NOMO-1 (cell line): ENCODE measurements around the gene MRPL51.
A peak's percentile ranks its signal among the peaks of the same experiment; 100 is the strongest.

ENCODE experiments used
- DNase-seq, 2 experiments: peaks; one replicate each; lab custom pipeline; 2025; ENCODE audit not compliant: unreplicated experiment in 2 of 2; lab: John Stamatoyannopoulos, UW

MRPL51 gene

GRCh38 chr12:6462234-6462995 lies 30.6 kb downstream of the MRPL51 start:
- DNase-seq: no peak

- DNase-seq: peak; percentile 80 to 95
Measured at GRCh38 chr12:6461401-6462233, 31.4 kb downstream of the MRPL51 start.

GRCh38 chr12:6460751-6461371 lies 32.2 kb downstream of the MRPL51 start:
- DNase-seq: no peak

- no peak for DNase-seq
Measured at GRCh38 chr12:6459004-6459337, 34.1 kb downstream of the MRPL51 start.

GRCh38 chr12:6458281-6459003 lies 34.6 kb downstream of the MRPL51 start:
- DNase-seq: no peak

GRCh38 chr12:6457220-6457945 lies 35.7 kb downstream of the MRPL51 start:
- DNase-seq: no peak

- DNase-seq: no peak
Measured at GRCh38 chr12:6452944-6453630, 40.0 kb downstream of the MRPL51 start.

- no peak for DNase-seq
Measured at GRCh38 chr12:6452245-6452943, 40.7 kb downstream of the MRPL51 start.

GRCh38 chr12:6451348-6452244 lies 41.5 kb downstream of the MRPL51 start, which contains the start of gene TAPBPL:
Gene TAPBPL (plus strand): TSS chr12:6452042. CDS start chr12:6452249, 207 bp downstream.
- DNase-seq: peak; percentile 53 to 72

GRCh38 chr12:6450869-6451347 lies 42.2 kb downstream of the MRPL51 start:
- DNase-seq: no peak

- DNase-seq: no peak
Measured at GRCh38 chr12:6450091-6450868, 42.8 kb downstream of the MRPL51 start.

GRCh38 chr12:6444704-6445688 lies 48.1 kb downstream of the MRPL51 start, which contains the start of gene CD27:
Gene CD27 (plus strand): TSS chr12:6444955. CDS start chr12:6445096, 141 bp downstream.
- no peak for DNase-seq

- no peak for DNase-seq
Measured at GRCh38 chr12:6444031-6444430, 49.0 kb downstream of the MRPL51 start.

GRCh38 chr12:6443361-6443983 lies 49.6 kb downstream of the MRPL51 start:
- DNase-seq: no peak

- DNase-seq: no peak
Measured at GRCh38 chr12:6442836-6443235, 50.2 kb downstream of the MRPL51 start.
